GM12892 (cell line): Measurements from ENCODE around the gene SDCCAG8.

Experiments used
- DNase-seq: peaks from one replicate; pipeline ENCODE4 v3.0.0; 2011; ENCODE audit not compliant: insufficient read length
- FAIRE-seq: peaks from 2 replicates; lab custom pipeline; 2011; peaks lifted over from hg19 to GRCh38; lab: Jason Lieb, UNC
- POLR2A ChIP-seq: IDR thresholded peaks from 2 replicates; pipeline ENCODE4 v1.6.1; 2011; ENCODE audit warnings: low read depth, low read length, control low read depth
- POLR2AphosphoS5 ChIP-seq: IDR thresholded peaks from 2 replicates; pipeline ENCODE4 v1.6.1; 2011; ENCODE audit warnings: low read depth, low read length, control low read depth
- TAF1 ChIP-seq: IDR thresholded peaks from 2 replicates; pipeline ENCODE4 v1.6.1; 2011; ENCODE audit warnings: low read depth, mild to moderate bottlenecking, control low read depth, low read length, borderline replicate concordance

Gene SDCCAG8

DNA sequence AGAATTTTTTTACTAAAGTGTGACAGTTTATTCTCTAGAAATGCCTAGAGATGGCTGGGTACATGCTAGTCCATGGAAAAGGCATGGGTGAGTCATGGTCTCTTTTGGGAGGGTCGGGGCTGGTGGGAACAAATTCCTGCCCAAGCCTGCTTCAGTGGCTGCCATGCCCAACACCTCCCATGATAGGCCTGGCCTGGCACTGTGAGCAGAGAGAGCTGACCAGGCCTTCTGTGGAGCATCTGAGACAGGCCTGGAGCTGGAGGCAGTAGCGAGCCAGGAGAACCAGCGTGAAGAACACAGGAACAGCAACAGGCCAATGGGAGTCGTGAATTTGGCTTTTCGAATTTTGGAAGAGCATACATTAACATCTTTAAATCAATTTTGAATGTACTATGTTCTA is 209.2 kb downstream of the SDCCAG8 start:
- TF ChIP-seq POLR2A = no peak
- no peak for TF ChIP-seq TAF1
- no peak for TF ChIP-seq POLR2AphosphoS5
- no peak for FAIRE-seq
- DNase-seq = no peak

DNA sequence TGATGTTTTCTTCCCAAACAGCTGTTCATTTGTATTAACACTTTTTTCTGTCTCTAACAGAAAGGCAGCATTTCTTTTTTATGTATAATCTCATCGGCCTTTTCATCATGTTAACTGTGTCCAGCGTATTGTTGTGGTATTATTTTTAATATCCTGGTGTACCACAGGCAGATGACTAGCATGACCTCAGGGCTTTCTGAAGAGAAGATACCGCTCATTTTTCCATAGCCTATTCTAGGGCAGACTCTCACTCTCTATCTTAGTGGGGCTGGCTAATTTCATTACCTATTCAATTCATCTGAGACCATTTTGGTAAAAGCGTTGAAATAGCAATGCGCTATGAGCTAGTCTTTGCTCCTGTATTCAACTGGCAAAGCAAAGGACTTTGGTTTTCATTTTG is 209.9 kb downstream of the SDCCAG8 start:
- TF ChIP-seq POLR2AphosphoS5 (no peak), TAF1 (no peak), POLR2A (no peak)
- FAIRE-seq = no peak
- DNase-seq = no peak

DNA sequence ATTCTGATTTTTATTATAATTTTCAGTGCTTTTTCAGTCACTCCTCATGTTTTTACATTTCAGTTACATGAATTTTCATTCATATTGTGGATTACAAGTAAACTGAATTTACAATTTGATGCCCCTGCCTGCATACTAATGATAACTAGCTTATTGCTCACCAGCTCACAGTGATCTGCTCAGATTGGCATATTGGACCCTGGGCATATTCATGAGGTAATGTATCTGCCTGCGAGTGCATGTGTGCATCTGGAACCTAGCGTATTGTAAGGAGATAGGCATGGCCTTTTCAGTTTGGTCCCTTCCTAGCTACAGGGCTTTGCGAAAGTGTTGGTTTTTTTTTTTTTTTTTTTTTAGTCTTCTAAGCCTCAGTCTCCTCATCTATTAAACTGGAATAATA is 213.7 kb downstream of the SDCCAG8 start:
- DNase-seq (no peak), FAIRE-seq (no peak)
- TF ChIP-seq POLR2A = no peak
- TF ChIP-seq POLR2AphosphoS5 = no peak
- TF ChIP-seq TAF1 = no peak

DNA sequence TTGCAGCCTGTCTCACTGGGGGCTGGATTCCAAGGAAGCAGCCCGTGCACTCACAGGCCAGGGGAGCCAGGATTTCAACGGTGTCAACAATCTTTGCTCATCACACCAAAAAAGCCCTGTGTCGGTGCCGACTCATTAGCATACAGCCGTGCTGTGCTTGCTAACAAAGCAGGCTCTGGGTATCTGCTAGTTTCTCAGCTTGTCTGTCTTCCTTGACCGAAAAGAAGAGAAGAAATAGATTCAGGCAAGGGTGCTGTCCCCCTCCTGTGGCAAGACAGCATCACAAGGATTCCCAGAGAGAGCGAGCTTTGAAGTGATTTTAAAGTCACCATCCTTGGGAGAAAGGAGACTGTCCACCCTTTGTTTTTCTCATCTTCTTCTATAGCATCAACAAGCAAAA is 214.7 kb downstream of the SDCCAG8 start:
- no peak for FAIRE-seq
- no peak for TF ChIP-seq TAF1
- no peak for TF ChIP-seq POLR2AphosphoS5
- no peak for TF ChIP-seq POLR2A
- DNase-seq = no peak

DNA sequence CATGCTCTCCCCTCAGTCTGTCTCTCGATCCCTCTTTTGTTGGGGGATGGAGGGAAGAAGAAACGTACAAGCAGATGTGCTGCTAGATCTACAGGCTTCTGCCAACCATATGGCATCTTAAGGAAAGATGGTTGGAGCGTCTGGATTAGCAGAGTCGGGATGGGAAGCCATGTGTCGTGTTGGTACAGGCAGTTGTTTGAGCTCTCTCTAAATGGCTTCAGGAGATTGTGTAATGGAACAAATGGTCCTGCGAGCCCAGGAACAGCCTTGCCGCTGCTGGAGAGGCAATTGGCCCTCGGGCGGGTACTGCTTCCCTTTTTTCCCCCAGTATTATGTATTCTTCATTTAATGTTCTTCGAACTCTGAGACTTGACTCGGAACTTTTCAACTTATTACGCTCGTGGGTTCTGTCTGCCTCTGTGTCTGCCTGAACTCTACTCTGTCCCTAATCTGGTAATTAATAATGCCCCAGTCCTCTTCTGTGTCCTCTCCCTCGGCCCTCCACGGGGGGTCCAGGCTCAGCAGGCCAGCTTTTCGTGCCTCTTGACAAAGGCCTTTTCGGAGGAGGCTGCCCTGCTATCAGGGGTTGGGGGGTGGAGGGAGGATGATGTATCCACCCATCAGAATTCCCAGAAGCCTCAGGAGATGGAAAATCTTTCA is 215.3 kb downstream of the SDCCAG8 start:
- FAIRE-seq (no peak), DNase-seq (no peak)

DNA sequence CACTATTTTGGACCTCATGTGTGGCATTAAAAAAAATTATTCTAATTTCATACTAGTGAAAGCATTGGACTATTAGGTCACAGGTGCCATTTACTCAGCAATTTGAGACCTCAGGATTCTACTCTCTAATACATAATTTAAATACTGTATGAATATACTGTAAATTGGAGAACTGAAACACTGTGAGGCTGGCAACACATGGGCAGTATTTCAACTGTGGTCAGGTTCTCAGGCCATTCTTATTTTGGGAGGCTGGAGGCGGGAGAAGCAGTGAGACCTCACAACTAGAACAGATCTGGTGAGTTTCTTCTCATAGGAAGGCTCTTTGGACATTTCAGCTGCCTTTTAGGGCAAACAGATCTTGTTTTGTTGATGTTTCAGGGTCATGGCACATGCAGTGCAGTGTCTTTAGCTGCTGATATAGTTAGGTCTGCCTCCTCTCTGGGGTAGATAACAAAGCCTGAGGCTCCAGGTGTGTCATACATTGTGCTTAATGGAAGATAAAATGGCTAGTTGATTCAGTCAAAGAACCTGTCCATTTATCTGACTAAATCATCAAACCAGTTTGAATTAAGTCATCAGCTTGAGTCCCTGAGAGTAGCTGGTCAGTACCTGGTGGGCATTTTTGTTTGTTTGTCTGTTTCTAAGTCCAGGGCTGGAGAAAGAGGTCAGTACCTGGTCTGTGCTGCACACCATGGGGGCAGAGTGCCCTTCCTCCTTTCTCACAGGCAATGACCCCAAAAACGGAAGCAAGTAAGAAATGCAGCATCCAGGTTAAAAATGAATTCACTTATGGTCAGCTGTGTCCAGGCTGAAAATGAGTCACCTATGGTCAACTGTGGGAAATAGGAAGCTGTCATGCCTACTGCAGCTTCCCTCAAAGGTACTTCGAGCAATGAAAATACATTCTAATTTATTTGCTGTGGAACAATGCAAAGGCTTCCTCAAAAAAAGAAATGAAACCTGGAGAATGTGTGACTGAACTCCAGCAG is 216.2 kb downstream of the SDCCAG8 start:
- DNase-seq (no peak), FAIRE-seq (no peak)
- TF ChIP-seq POLR2AphosphoS5 (no peak), TAF1 (no peak), POLR2A (no peak)

More for the DNA sequence above, 215.3 kb downstream of the SDCCAG8 start:
- no peak for TF ChIP-seq POLR2AphosphoS5

DNA sequence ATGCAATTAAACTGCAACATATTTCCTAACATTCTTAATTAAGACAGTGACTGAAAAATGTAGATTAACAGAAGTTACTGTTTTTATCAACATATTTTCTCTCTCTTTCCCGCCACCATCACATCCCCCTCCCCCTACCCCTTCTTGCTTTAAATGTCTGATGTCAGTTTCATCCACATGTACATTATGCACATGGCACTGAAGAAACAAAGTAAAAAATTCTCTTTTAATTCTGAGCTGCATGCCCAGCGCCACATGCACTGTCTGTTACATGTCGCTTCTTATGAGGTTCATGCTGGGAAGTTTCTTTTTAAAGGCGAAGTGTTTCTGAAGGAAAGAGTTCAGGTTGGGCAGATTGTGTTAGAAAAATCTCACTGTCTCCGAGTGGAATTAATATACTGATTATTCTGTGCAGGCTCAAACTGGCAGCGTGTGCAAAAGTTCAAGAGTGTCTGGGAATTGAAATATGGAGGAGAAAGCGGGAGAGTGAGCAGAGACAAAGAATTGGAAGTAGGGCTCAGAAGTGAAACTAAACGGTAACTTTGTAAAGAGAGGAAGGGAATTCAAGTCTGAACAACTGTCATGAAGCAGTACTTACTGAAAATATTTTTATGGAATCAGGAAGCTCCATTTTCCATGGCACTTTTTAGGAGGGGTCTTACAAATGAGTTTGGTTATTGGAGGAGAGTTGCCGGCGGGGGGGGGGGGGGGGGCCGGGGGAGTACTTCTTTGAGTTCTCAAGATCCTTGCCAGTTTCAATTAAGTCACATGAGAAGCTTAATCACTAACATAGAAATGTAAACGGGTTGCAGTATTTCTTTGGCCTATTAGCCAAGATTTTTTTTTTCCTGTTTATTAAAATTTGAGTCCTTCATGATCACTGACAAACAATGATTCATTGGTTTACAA is 217.6 kb downstream of the SDCCAG8 start:
- DNase-seq (no peak), FAIRE-seq (no peak)
- no peak for TF ChIP-seq TAF1
- no peak for TF ChIP-seq POLR2A
- no peak for TF ChIP-seq POLR2AphosphoS5

DNA sequence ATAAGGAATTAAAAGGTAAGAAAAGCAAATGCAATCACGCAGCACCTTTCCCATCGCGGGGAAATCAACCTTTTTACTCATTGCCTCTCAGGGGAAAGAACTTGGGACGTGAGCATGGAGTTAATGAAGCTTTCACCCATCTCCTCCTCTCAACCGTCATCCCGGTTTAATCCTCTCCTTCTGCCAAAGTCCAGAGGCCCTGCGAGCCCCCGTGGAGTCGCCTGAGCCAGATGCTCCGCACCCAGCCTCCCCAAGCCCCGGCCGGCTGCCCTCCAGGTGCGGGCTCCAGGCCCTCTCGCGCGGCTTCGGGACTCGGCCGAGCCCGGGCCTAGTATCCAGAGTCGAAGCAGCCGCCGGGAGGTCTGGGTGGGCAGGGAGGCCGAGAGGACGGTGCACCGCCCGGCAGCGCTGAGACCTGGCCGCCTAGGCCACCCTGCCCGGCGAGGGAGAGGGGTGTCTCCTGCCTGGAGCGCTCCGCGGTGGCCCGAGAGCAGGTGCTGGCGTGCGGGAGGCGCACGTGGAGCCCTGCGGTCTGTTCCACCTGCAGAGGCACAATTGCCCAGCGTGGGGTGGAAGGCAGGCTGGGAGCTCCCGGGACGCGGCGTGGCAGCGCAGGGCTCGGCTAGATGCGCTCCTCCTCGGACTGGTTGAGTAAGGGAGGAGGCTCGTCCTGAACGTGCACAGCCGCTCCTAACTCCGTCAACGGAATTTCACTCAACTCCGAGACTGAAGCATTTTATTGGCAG is 218.5 kb downstream of the SDCCAG8 start:
- FAIRE-seq (no peak), DNase-seq (no peak)
- TF ChIP-seq POLR2A (no peak), TAF1 (no peak), POLR2AphosphoS5 (no peak)

DNA sequence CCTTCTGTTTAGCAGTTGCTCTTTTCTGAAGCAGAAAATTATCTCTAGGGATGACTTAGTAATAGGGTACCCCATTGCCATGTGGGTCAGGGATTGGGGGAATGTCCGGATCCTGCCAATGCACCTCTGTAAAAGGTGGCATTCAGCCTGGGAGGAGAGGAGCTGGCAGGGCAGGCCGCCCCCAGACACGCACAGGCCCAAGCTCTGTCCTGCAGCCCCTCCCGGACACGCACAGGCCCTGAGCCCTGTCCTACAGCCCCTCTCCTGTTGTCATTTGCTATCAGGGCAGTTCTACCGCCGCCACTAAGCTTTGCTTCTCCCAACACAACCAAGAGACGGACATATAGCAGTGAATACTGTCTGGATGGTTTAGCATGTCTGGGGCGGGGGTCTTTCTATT is 219.1 kb downstream of the SDCCAG8 start:
- FAIRE-seq = no peak
- no peak for DNase-seq
- TF ChIP-seq POLR2A = no peak

DNA sequence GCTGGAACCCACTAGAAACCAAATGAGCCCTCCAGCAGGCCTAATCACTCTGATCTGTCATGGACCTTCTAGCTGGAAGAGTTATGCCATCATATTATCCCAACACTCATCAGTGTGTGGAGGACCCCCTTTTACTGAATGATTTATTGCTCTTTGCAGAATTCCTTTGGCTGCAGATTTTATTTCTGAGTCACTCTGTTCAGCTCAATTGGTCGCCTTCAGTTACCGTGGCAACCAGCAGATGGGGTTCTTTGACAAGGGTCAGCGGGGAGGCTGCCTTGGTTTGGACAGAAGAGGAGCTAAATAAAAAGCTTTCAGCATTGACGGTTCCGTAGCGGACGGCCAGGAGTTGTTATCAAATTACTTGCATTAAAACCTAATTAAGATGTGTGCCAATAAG is 220.1 kb downstream of the SDCCAG8 start:
- FAIRE-seq = no peak
- TF ChIP-seq TAF1 (no peak), POLR2A (no peak)

DNA sequence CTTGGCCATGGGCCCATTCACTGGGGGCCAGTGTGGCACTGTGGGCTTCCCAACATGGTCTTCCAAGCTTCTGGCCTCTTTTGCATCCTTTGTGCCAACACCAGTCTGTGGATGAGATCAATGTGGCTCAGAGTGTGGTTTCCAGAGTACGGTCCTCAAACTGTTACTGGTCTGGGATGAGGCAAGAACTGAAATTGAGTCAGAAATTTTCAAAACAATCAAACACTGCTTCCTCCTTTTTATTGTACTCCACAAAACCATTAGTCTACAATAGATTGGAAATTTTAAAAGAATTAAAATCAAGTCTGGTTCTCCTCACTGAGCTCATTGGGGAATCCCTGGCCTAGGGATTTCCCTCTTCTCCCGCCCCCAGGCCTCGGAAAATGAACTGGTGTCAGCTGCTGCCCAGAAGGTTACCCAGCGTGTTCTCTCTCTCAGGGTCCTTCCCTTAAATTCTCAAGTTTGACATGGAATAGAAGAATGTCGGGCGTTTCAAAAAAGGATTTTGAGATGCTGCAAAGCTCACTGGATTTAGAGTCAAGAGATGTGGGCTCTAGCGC is 222.0 kb downstream of the SDCCAG8 start:
- DNase-seq (no peak), FAIRE-seq (no peak)
- no peak for TF ChIP-seq POLR2AphosphoS5
- TF ChIP-seq TAF1 = no peak
- no peak for TF ChIP-seq POLR2A

More for the DNA sequence above, 220.1 kb downstream of the SDCCAG8 start:
- DNase-seq = no peak
